ENCODE measurements around the gene TM4SF4.

- TF ChIP-seq, protein P1, sequence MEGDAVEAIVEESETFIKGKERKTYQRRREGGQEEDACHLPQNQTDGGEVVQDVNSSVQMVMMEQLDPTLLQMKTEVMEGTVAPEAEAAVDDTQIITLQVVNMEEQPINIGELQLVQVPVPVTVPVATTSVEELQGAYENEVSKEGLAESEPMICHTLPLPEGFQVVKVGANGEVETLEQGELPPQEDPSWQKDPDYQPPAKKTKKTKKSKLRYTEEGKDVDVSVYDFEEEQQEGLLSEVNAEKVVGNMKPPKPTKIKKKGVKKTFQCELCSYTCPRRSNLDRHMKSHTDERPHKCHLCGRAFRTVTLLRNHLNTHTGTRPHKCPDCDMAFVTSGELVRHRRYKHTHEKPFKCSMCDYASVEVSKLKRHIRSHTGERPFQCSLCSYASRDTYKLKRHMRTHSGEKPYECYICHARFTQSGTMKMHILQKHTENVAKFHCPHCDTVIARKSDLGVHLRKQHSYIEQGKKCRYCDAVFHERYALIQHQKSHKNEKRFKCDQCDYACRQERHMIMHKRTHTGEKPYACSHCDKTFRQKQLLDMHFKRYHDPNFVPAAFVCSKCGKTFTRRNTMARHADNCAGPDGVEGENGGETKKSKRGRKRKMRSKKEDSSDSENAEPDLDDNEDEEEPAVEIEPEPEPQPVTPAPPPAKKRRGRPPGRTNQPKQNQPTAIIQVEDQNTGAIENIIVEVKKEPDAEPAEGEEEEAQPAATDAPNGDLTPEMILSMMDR (IDR thresholded peaks at IDR 0.05): no peak
- TF ChIP-seq EZH2phosphoT487 (IDR thresholded peaks at IDR 0.05) (no peak), EZH2 (IDR thresholded peaks at IDR 0.05) (no peak)
Measured at GRCh38 chr3:149516920-149517319, 42.4 kb downstream of the TM4SF4 start.
